Measurements from ENCODE around the gene GCKR. TPM values are rescaled to one million over a fixed set of nuclear protein-coding genes. Genes with fewer than 3 reads are reported as not detected.

Gene GCKR
- total and polyA plus RNA-seq, 2 experiments from 2014 or later = 7.4 to 7.6 TPM

GRCh38 chr2:27571681-27572080, 75.0 kb downstream of the GCKR start:
- H3K4me2 ChIP-seq = no peak overlapping the region
- H4K20me1 ChIP-seq (ENCODE audit: insufficient read depth, poor library complexity, severe bottlenecking) = no peaks in the 10 kb centered on the region
- H3K4me3 ChIP-seq = no peak overlapping the region
- no peak for DNase-seq (ENCODE audit: low spot score)
- no peak overlapping the region for H2AFZ ChIP-seq
- no peak overlapping the region for H3K27ac ChIP-seq
- H3K4me1 ChIP-seq (ENCODE audit: insufficient read depth) = no peaks in the 10 kb centered on the region
- H3K79me2 ChIP-seq = no peaks in the 10 kb centered on the region
- no peaks in the 10 kb centered on the region for H3K27me3 ChIP-seq
- H3K9me2 ChIP-seq (replicated peaks; ENCODE audit: insufficient read depth) = no peaks in the 10 kb centered on the region
- 88% methylated on average over 1 of the region's 1 CpG for WGBS (ENCODE audit: low lambda C conversion rate, missing lambda C conversion rate)
- H3K9me3 ChIP-seq (ENCODE audit: low read depth) = peaks cover 6% of the 10 kb centered on the region
- TF ChIP-seq CTCF (IDR thresholded peaks at IDR 0.05; ENCODE audit: poor library complexity) (no peak), EZH2phosphoT487 (IDR thresholded peaks at IDR 0.05; ENCODE audit: low read depth, severe bottlenecking, unreplicated experiment) (no peak), EZH2 (IDR thresholded peaks at IDR 0.05; ENCODE audit: borderline replicate concordance) (no peak)
- no peaks in the 10 kb centered on the region for H3K36me3 ChIP-seq (replicated peaks; ENCODE audit: insufficient read depth, low read depth)

GRCh38 chr2:27572439-27572838, 75.8 kb downstream of the GCKR start:
- Histone ChIP-seq H3K9me3 (ENCODE audit: low read depth) (peaks cover 13% of the 10 kb centered on the region), H3K9me2 (replicated peaks; ENCODE audit: insufficient read depth) (no peaks in the 10 kb centered on the region), H3K79me2 (no peaks in the 10 kb centered on the region), H3K36me3 (replicated peaks; ENCODE audit: insufficient read depth, low read depth) (no peaks in the 10 kb centered on the region), H3K27me3 (no peaks in the 10 kb centered on the region), H3K4me2 (no peak overlapping the region), H3K4me1 (ENCODE audit: insufficient read depth) (no peaks in the 10 kb centered on the region), H3K27ac (no peak overlapping the region), H4K20me1 (ENCODE audit: insufficient read depth, poor library complexity, severe bottlenecking) (no peaks in the 10 kb centered on the region), H2AFZ (no peak overlapping the region), H3K4me3 (no peak overlapping the region)
- no peak for TF ChIP-seq CTCF (IDR thresholded peaks at IDR 0.05; ENCODE audit: poor library complexity)
- no peak for TF ChIP-seq EZH2phosphoT487 (IDR thresholded peaks at IDR 0.05; ENCODE audit: low read depth, severe bottlenecking, unreplicated experiment)
- TF ChIP-seq EZH2 (IDR thresholded peaks at IDR 0.05; ENCODE audit: borderline replicate concordance) = no peak
- no peak for DNase-seq (ENCODE audit: low spot score)
- WGBS (ENCODE audit: low lambda C conversion rate, missing lambda C conversion rate) = 74% methylated on average over 2 of the region's 2 CpGs

- TF ChIP-seq EZH2phosphoT487 (IDR thresholded peaks at IDR 0.05; ENCODE audit: low read depth, severe bottlenecking, unreplicated experiment) (no peak), EZH2 (IDR thresholded peaks at IDR 0.05; ENCODE audit: borderline replicate concordance) (no peak), CTCF (IDR thresholded peaks at IDR 0.05; ENCODE audit: poor library complexity) (no peak)
- Histone ChIP-seq H3K9me3 (ENCODE audit: low read depth) (peaks cover 17% of the 10 kb centered on the region), H3K79me2 (no peaks in the 10 kb centered on the region), H3K27ac (no peak overlapping the region), H3K4me1 (ENCODE audit: insufficient read depth) (no peaks in the 10 kb centered on the region), H4K20me1 (ENCODE audit: insufficient read depth, poor library complexity, severe bottlenecking) (no peaks in the 10 kb centered on the region), H2AFZ (no peak overlapping the region), H3K27me3 (no peaks in the 10 kb centered on the region), H3K9me2 (replicated peaks; ENCODE audit: insufficient read depth) (no peaks in the 10 kb centered on the region), H3K4me2 (no peak overlapping the region), H3K4me3 (no peak overlapping the region), H3K36me3 (replicated peaks; ENCODE audit: insufficient read depth, low read depth) (no peaks in the 10 kb centered on the region)
- no peak for DNase-seq (ENCODE audit: low spot score)
- WGBS (ENCODE audit: low lambda C conversion rate, missing lambda C conversion rate) = 81% methylated on average over 6 of the region's 6 CpGs
Measured at GRCh38 chr2:27572998-27573429, 76.4 kb downstream of the GCKR start.

Small RNAs within 50 kb of the gene (small RNA-seq; reads per million reads assigned to genes)
- not detected for gene RNU6-986P

Other genes with a start within 250 kb of the GCKR start
- gene SLC30A3, start 233.8 kb upstream of the GCKR start, total RNA-seq = 0.20 TPM in 1 of 2 replicates, not detected in the other
- not detected in 2 replicates for gene SLC30A3, start 233.8 kb upstream of the GCKR start, polyA plus RNA-seq
- gene DNAJC5G, start 221.4 kb upstream of the GCKR start, total RNA-seq = not detected in 2 replicates
- not detected in 2 replicates for gene DNAJC5G, start 221.4 kb upstream of the GCKR start, polyA plus RNA-seq
- not detected in 2 replicates for gene TRIM54, start 214.4 kb upstream of the GCKR start, total RNA-seq
- gene TRIM54, start 214.4 kb upstream of the GCKR start, polyA plus RNA-seq = not detected in 2 replicates
- gene UCN, start 188.4 kb upstream of the GCKR start, total RNA-seq = 1.4 and 2.9 TPM in 2 replicates
- gene UCN, start 188.4 kb upstream of the GCKR start, polyA plus RNA-seq = 1.0 and 2.6 TPM in 2 replicates
- gene MPV17, start 173.7 kb upstream of the GCKR start, total RNA-seq = 71.4 and 96.8 TPM in 2 replicates
- 111 and 131 TPM in 2 replicates for gene MPV17, start 173.7 kb upstream of the GCKR start, polyA plus RNA-seq
- gene GTF3C2, start 140.1 kb upstream of the GCKR start, total RNA-seq = 51.3 and 53.3 TPM in 2 replicates
- 46.8 and 58.0 TPM in 2 replicates for gene GTF3C2, start 140.1 kb upstream of the GCKR start, polyA plus RNA-seq
- 28.0 and 28.7 TPM in 2 replicates for gene EIF2B4, start 126.5 kb upstream of the GCKR start, total RNA-seq
- 67.5 and 68.7 TPM in 2 replicates for gene EIF2B4, start 126.5 kb upstream of the GCKR start, polyA plus RNA-seq
- 81.8 and 88.7 TPM in 2 replicates for gene SNX17, start 126.2 kb upstream of the GCKR start, total RNA-seq
- 105 and 109 TPM in 2 replicates for gene SNX17, start 126.2 kb upstream of the GCKR start, polyA plus RNA-seq
- 16.0 and 20.6 TPM in 2 replicates for gene ZNF513, start 116.1 kb upstream of the GCKR start, total RNA-seq
- gene ZNF513, start 116.1 kb upstream of the GCKR start, polyA plus RNA-seq = 26.1 and 36.4 TPM in 2 replicates
- 60.6 and 64.9 TPM in 2 replicates for gene PPM1G, start 87.2 kb upstream of the GCKR start, total RNA-seq
- gene PPM1G, start 87.2 kb upstream of the GCKR start, polyA plus RNA-seq = 65.7 and 71.0 TPM in 2 replicates
- gene NRBP1, start 68.2 kb upstream of the GCKR start, total RNA-seq = 114 and 127 TPM in 2 replicates
- gene NRBP1, start 68.2 kb upstream of the GCKR start, polyA plus RNA-seq = 157 and 165 TPM in 2 replicates
- gene KRTCAP3, start 54.5 kb upstream of the GCKR start, total RNA-seq = 11.4 and 19.3 TPM in 2 replicates
- 21.0 and 23.3 TPM in 2 replicates for gene KRTCAP3, start 54.5 kb upstream of the GCKR start, polyA plus RNA-seq
- gene IFT172, start 7.1 kb upstream of the GCKR start, total RNA-seq = 12.2 and 13.0 TPM in 2 replicates
- 13.3 and 14.4 TPM in 2 replicates for gene IFT172, start 7.1 kb upstream of the GCKR start, polyA plus RNA-seq
- 15.6 and 16.3 TPM in 2 replicates for gene FNDC4, start 1.6 kb upstream of the GCKR start, total RNA-seq
- 21.4 and 24.2 TPM in 2 replicates for gene FNDC4, start 1.6 kb upstream of the GCKR start, polyA plus RNA-seq
- gene ZNF512, start 86.2 kb downstream of the GCKR start, total RNA-seq = 27.7 and 30.7 TPM in 2 replicates
- 13.7 and 19.9 TPM in 2 replicates for gene ZNF512, start 86.2 kb downstream of the GCKR start, polyA plus RNA-seq
- gene CCDC121, start 132.2 kb downstream of the GCKR start, total RNA-seq = 2.7 and 4.4 TPM in 2 replicates
- 2.7 and 5.4 TPM in 2 replicates for gene CCDC121, start 132.2 kb downstream of the GCKR start, polyA plus RNA-seq
- gene GPN1, start 132.2 kb downstream of the GCKR start, total RNA-seq = 35.8 and 36.5 TPM in 2 replicates
- 30.1 and 46.7 TPM in 2 replicates for gene GPN1, start 132.2 kb downstream of the GCKR start, polyA plus RNA-seq
- 32.3 and 43.3 TPM in 2 replicates for gene SUPT7L, start 166.8 kb downstream of the GCKR start, total RNA-seq
- gene SUPT7L, start 166.8 kb downstream of the GCKR start, polyA plus RNA-seq = 27.3 and 30.7 TPM in 2 replicates
- gene SLC4A1AP, start 167.1 kb downstream of the GCKR start, total RNA-seq = 20.6 and 21.1 TPM in 2 replicates
- 21.9 and 22.1 TPM in 2 replicates for gene SLC4A1AP, start 167.1 kb downstream of the GCKR start, polyA plus RNA-seq